ENCODE results near the gene EFCAB10.
"Not testable (repeated sequence)": the region's sequence is repeated elsewhere in the genome, so short reads cannot be mapped to it uniquely, and the experiment has no call there.

EFCAB10 gene

GRCh38 chr7:105600720-105601550 lies 19.6 kb upstream of the EFCAB10 start:
- no peak for DNase-seq (ENCODE audit: low read depth, low spot score)
- H3K4me3 ChIP-seq (ENCODE audit: low read length), result no peak overlapping the region

DNA sequence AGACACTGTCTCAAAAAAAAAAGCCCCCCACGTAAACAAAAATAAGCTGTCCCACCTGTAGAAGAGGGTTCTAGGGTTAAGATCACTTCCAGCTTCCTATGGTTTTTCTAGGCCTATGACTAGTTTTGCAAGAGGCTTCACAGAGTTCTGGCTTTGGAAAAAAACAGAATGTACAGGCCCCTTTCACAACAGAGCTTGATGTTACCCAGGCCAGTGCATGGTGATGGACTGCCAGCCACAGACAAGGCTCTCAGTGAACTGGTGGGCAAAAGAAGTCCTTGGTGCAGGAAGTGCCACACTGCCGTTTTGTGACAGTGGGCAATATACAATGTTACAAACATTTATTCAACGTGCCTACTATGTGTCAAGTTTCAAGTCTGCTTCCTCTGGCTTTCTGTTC lies 18.3 kb upstream of the EFCAB10 start:
- no peak overlapping the region for H3K4me3 ChIP-seq (ENCODE audit: low read length)
- no peak for DNase-seq (ENCODE audit: low read depth, low spot score)

DNA sequence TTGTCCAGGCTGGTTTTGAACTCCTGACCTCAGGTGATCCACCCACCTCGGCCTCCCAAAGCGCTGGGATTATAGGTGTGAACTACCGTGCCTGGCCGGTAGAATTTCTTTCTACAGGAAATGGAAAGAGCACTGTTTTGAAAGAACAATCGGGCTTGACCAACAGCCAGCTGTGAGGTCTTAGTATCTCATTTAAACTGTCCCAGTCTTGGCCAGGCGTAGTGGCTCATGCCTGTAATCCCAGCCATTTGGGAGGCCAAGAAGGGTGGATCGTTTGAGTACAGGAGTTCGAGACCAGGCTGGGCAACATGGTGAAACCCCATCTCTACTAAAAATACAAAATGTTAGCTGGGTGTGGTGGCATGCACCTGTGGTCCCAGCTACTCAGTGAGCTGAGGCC lies 17.8 kb upstream of the EFCAB10 start:
- H3K4me3 ChIP-seq (ENCODE audit: low read length); DNase-seq (ENCODE audit: low read depth, low spot score): not testable (repeated sequence)

DNA sequence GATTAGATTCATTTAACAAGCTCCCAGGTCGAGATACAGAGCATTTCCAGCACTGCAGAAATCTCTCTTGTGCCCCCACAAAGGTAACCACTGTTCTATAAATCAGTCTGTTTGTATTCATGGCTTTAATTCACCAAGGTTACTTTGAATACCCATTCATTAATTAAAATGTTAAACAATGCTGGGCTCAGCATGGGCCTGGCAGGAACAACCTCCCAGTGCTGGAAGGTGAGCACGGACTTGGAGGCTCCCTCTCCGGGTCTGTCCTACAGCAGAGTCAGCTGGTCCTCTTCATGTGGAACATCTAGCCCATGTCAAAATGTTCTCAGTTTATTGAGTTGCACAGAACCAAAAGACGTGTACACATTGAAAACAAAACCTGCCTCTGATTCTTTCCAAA lies 15.6 kb upstream of the EFCAB10 start:
- DNase-seq (ENCODE audit: low read depth, low spot score), result no peak

DNA sequence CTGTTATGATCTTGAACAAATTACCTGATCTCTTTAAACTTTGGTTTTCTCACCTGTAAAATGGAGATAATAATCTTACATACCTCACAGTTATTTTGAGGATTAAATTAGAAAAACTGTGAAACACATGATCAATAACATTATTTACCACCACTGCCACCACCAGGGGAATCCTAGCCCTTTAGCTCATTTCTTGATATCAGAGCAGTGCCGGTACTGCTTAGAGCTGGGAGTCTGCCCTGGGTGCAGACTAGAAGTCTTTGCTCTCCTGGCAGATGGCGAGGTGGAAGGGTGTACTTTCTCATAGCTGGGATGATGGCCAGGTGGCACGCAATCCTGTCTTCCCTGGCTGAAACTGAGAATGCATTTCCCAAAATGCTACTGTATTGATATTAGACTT lies 12.7 kb upstream of the EFCAB10 start:
- H3K4me3 ChIP-seq (ENCODE audit: low read length), result no peak overlapping the region
- no peak for DNase-seq (ENCODE audit: low read depth, low spot score)

More for the DNA sequence above, 15.6 kb upstream of the EFCAB10 start:
- no peak overlapping the region for H3K4me3 ChIP-seq (ENCODE audit: low read length)

GRCh38 chr7:105591522-105591921 lies 10.2 kb upstream of the EFCAB10 start:
- no peak for DNase-seq (ENCODE audit: low read depth, low spot score)

GRCh38 chr7:105590793-105591192 lies 9.5 kb upstream of the EFCAB10 start:
- H3K4me3 ChIP-seq (ENCODE audit: low read length), result no peak overlapping the region

More at GRCh38 chr7:105591522-105591921, 10.2 kb upstream of the EFCAB10 start:
- H3K4me3 ChIP-seq (ENCODE audit: low read length), result no peak overlapping the region

GRCh38 chr7:105589356-105590077 lies 8.2 kb upstream of the EFCAB10 start:
- no peak overlapping the region for H3K4me3 ChIP-seq (ENCODE audit: low read length)
- peak; percentile 63 for DNase-seq (ENCODE audit: low read depth, low spot score)

More at GRCh38 chr7:105590793-105591192, 9.5 kb upstream of the EFCAB10 start:
- no peak for DNase-seq (ENCODE audit: low read depth, low spot score)

- H3K4me3 ChIP-seq (ENCODE audit: low read length), result no peak overlapping the region
- DNase-seq (ENCODE audit: low read depth, low spot score), result no peak
Measured at GRCh38 chr7:105587909-105588635, 6.8 kb upstream of the EFCAB10 start.

DNA sequence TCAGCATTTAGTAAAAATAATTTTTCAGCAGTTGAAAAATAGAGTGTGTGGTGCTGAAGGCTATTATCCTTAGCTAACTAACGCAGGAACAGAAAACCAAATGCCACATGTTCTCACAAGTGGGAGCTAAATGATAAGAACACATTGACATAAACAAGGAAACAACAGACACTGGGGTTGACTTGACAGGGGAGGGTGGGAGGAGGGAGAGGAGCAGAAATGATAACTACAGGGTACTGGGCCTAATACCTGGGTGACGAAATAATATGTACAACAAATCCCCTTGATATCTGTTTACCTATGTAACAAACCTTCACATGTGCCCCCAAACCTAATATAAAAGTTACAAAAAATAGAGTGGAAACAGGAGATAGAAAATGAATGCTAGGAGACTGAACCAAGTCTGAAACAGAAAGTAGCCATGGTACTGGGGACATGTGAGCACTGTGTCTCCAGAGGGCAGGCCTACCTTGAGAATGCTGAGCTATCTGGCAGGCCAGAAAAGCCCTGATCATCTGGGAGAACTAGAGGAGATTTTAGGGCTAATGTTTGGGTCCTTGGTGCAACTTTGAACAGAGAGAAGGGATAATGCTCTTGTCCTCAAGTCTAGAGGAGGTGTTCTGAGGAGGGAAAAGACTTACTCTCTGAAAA lies 4.7 kb upstream of the EFCAB10 start:
- H3K4me3 ChIP-seq (ENCODE audit: low read length), result no peak overlapping the region
- no peak for DNase-seq (ENCODE audit: low read depth, low spot score)

GRCh38 chr7:105584165-105584564 lies 2.9 kb upstream of the EFCAB10 start:
- no peak overlapping the region for H3K4me3 ChIP-seq (ENCODE audit: low read length)
- DNase-seq (ENCODE audit: low read depth, low spot score), result no peak

DNA sequence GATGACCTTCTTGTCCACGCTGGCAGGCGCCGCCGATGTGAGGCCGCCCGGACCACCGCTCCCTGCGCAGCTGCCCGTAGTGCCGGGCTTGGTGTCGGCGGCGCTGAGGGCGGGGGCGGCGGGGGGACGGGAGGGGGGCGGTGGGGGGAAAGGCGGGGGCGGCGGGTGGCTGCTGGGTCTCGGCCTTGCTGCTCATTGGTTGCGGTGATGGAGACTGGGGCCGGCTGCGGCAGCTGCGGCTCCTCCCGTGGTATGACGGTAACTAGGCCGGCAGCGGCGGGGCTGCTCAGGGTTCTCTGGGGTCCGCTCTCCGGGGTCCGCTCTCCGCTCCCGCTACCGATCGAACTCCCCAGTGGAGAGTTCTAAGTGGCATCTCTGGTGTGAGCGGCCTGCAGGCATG lies 1.8 kb upstream of the EFCAB10 start:
- DNase-seq (ENCODE audit: low read depth, low spot score), result no peak
- H3K4me3 ChIP-seq (ENCODE audit: low read length), result no peak overlapping the region

- DNase-seq (ENCODE audit: low read depth, low spot score), result no peak
- no peak overlapping the region for H3K4me3 ChIP-seq (ENCODE audit: low read length)
Measured at GRCh38 chr7:105580022-105580740, 1.1 kb downstream of the EFCAB10 start.

GRCh38 chr7:105578496-105578895 lies 2.8 kb downstream of the EFCAB10 start:
- H3K4me3 ChIP-seq (ENCODE audit: low read length), result no peak overlapping the region
- DNase-seq (ENCODE audit: low read depth, low spot score), result no peak

DNA sequence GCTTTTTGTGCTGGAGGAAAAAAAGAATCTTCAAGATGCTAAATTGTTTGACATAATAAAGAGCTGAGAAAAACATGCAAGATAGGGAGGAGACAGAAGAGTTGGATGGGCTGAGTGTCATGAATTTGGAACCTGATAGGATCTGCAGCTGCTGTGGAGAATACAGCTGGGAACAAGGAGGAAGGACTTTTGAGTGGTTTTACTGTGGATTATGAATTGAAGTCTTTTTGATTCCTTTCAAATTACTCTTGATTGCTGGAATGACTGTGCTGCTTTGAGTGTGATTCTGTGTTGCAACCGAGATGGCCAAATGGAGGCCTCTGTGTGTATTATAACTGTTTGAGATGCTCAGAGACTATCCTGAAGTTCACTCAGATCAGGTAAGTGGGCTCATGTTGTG lies 4.0 kb downstream of the EFCAB10 start:
- DNase-seq (ENCODE audit: low read depth, low spot score), result no peak

GRCh38 chr7:105571891-105572290 lies 9.4 kb downstream of the EFCAB10 start:
- DNase-seq (ENCODE audit: low read depth, low spot score), result no peak
- H3K4me3 ChIP-seq (ENCODE audit: low read length), result no peak overlapping the region

More for the DNA sequence above, 4.0 kb downstream of the EFCAB10 start:
- H3K4me3 ChIP-seq (ENCODE audit: low read length), result no peak overlapping the region

- H3K4me3 ChIP-seq (ENCODE audit: low read length), result no peak overlapping the region
- no peak for DNase-seq (ENCODE audit: low read depth, low spot score)
Measured at GRCh38 chr7:105567821-105568220, 13.5 kb downstream of the EFCAB10 start.

GRCh38 chr7:105567024-105567423 lies 14.3 kb downstream of the EFCAB10 start:
- no peak overlapping the region for H3K4me3 ChIP-seq (ENCODE audit: low read length)
- DNase-seq (ENCODE audit: low read depth, low spot score), result no peak

- no peak overlapping the region for H3K4me3 ChIP-seq (ENCODE audit: low read length)
- DNase-seq (ENCODE audit: low read depth, low spot score), result no peak
Measured at GRCh38 chr7:105565190-105565589, 16.1 kb downstream of the EFCAB10 start.
